A549 (cell line): Measurements from ENCODE around the gene PRSS21. TPM values are rescaled to one million over a fixed set of nuclear protein-coding genes. Genes with fewer than 3 reads are reported as not detected.

Experiments
- ATAC-seq, 2 experiments: fragments of 200-7000 bp in 1 of 2; fragments of >200 bp in 1 of 2; cut with Nextera tagmentation in 1 of 2; cut with Tn5 transposase in 1 of 2; 3 replicates each; pipeline versions ENCODE4 v1.8.0 to v1.9.1; 2018 to 2020; ENCODE audit warnings: mild to moderate bottlenecking in 1 of 2, moderate library complexity in 1 of 2
- CTCF ChIA-PET: fragments of 300-600 bp; sonication (Branson Sonifier 250); formaldehyde crosslinking; extraction: SDS; loops from one replicate; lab custom pipeline; 2021; ENCODE audit warnings: antibody characterized with exemption, inconsistent platforms; lab: Yijun Ruan, JAX
- POLR2A ChIA-PET: fragments of 350-600 bp; formaldehyde crosslinking; extraction: SDS; loops from one replicate; lab custom pipeline; 2021; ENCODE audit warnings: antibody characterized with exemption, inconsistent platforms; lab: Yijun Ruan, JAX
- DNase-seq, 2 experiments: peaks; one replicate each; pipeline versions ENCODE4 v3.0.0 to v3.0.0-alpha.2; 2011 to 2016; ENCODE audit warnings: low read depth in 1 of 2, low spot score in 1 of 2
- FAIRE-seq: peaks from 2 replicates; lab custom pipeline; 2011; peaks lifted over from hg19 to GRCh38; lab: Jason Lieb, UNC
- H3K27ac ChIP-seq, 2 experiments: fragments of >200 bp; sonication (Bioruptor Twin); formaldehyde crosslinking; 3 replicates each; pipeline ENCODE4 v1.5.1; 2016 to 2017
- H3K4me1 ChIP-seq: fragments of >200 bp; sonication (Bioruptor Twin); formaldehyde crosslinking; 3 replicates; pipeline ENCODE4 v1.6.1; 2016
- H3K4me2 ChIP-seq: fragments of >200 bp; sonication (Bioruptor Twin); formaldehyde crosslinking; 3 replicates; pipeline ENCODE4 v1.6.1; 2016
- H3K4me3 ChIP-seq: fragments of >200 bp; sonication (Bioruptor Twin); formaldehyde crosslinking; 3 replicates; pipeline ENCODE4 v1.5.1; 2016
- H3K9me3 ChIP-seq: fragments of >200 bp; sonication (Bioruptor Twin); formaldehyde crosslinking; 3 replicates; pipeline ENCODE4 v1.6.1; 2016
- CBX2 ChIP-seq: fragments of 200-600 bp; sonication (generic); IDR thresholded peaks from 2 replicates; pipeline ENCODE4 v1.6.1; 2016; ENCODE audit warnings: low read depth, mild to moderate bottlenecking, borderline replicate concordance
- CEBPB ChIP-seq, 2 experiments: fragments of >200 bp in 1 of 2; sonication (Bioruptor Twin) in 1 of 2; formaldehyde crosslinking in 1 of 2; IDR thresholded peaks; 2 replicates each; pipeline ENCODE4 v1.6.1; 2012 to 2016
- CHD4 ChIP-seq: fragments of 200-600 bp; sonication (generic); IDR thresholded peaks from 2 replicates; pipeline ENCODE4 v1.6.1; 2016; ENCODE audit warnings: antibody characterized with exemption, mild to moderate bottlenecking, borderline replicate concordance
- EP300 ChIP-seq, 2 experiments: fragments of >200 bp; sonication (Bioruptor Twin); formaldehyde crosslinking; IDR thresholded peaks; 2 replicates in 1 of 2; 3 replicates in 1 of 2; pipeline ENCODE4 v1.6.1; 2016 to 2017
- FOSB ChIP-seq: fragments of 250-450 bp; sonication (Bioruptor Pico); IDR thresholded peaks from 2 replicates; pipeline ENCODE4 v1.5.0; 2020; ENCODE audit warnings: mild to moderate bottlenecking, moderate library complexity
- JUN ChIP-seq, 2 experiments: fragments of >200 bp; sonication (Bioruptor Twin); formaldehyde crosslinking; IDR thresholded peaks; 2 replicates in 1 of 2; 3 replicates in 1 of 2; pipeline ENCODE4 v1.6.1; 2016 to 2017
- MYC ChIP-seq: IDR thresholded peaks from 2 replicates; pipeline ENCODE4 v1.6.1; 2012; ENCODE audit warnings: mild to moderate bottlenecking, inconsistent platforms, low read length, improper control_type of control experiment, borderline replicate concordance
- POLR2A ChIP-seq: IDR thresholded peaks from 2 replicates; pipeline ENCODE4 v1.6.1; 2012; ENCODE audit warnings: mild to moderate bottlenecking, low read length
- RAD21 ChIP-seq, 2 experiments: fragments of >200 bp in 1 of 2; sonication (Bioruptor Twin) in 1 of 2; formaldehyde crosslinking in 1 of 2; IDR thresholded peaks in 1 of 2; conservative IDR thresholded peaks in 1 of 2; 2 replicates in 1 of 2; 3 replicates in 1 of 2; pipeline ENCODE4 v1.6.1; 2012 to 2018; ENCODE audit warnings: inconsistent platforms in 1 of 2
- RFX5 ChIP-seq: fragments of 450-650 bp; IDR thresholded peaks from 2 replicates; pipeline ENCODE4 v1.7.1; 2014; ENCODE audit warnings: antibody characterized with exemption, mild to moderate bottlenecking, moderate library complexity
- ZC3H11A ChIP-seq: fragments of 450-650 bp; IDR thresholded peaks from 2 replicates; pipeline ENCODE4 v1.6.1; 2014; ENCODE audit warnings: antibody characterized with exemption, mild to moderate bottlenecking
- WGBS: methylation state at CpG from one replicate; pipeline ENCODE4 v1.1.6; 2017; ENCODE audit errors: missing lambda C conversion rate; 5-methylcytosine and 5-hydroxymethylcytosine counted together
- polyA plus RNA-seq, 4 experiments: library from polyadenylated mRNA; depleted of rRNA in 3 of 4; stranded (reverse); fragments of >200 nt; fragmentation: RNase III in 1 of 4; extraction: RNeasy Plus Mini Kit Qiagen cat#74134 plus additional on column Dnase treatment in 1 of 4; gene quantifications; 2 replicates in 3 of 4; 3 replicates in 1 of 4; pipeline ENCODE4 v1.2.3, GENCODE V29; 2011 to 2017
- TF ChIP-seq, protein P1 (sequence below): fragments of 200-600 bp; sonication (generic); IDR thresholded peaks from 2 replicates; pipeline ENCODE4 v1.6.1; 2016; ENCODE audit warnings: antibody characterized with exemption, mild to moderate bottlenecking, moderate library complexity
- TF ChIP-seq, protein P2 (sequence below): fragments of >200 bp; sonication (Bioruptor Twin); formaldehyde crosslinking; IDR thresholded peaks from 2 replicates; pipeline ENCODE4 v1.6.1; 2016

PRSS21 gene
- polyA plus RNA-seq, 2 of the 4 experiments (the other 2 are of a cell fraction), result 0.12 to 0.23 TPM

DNA sequence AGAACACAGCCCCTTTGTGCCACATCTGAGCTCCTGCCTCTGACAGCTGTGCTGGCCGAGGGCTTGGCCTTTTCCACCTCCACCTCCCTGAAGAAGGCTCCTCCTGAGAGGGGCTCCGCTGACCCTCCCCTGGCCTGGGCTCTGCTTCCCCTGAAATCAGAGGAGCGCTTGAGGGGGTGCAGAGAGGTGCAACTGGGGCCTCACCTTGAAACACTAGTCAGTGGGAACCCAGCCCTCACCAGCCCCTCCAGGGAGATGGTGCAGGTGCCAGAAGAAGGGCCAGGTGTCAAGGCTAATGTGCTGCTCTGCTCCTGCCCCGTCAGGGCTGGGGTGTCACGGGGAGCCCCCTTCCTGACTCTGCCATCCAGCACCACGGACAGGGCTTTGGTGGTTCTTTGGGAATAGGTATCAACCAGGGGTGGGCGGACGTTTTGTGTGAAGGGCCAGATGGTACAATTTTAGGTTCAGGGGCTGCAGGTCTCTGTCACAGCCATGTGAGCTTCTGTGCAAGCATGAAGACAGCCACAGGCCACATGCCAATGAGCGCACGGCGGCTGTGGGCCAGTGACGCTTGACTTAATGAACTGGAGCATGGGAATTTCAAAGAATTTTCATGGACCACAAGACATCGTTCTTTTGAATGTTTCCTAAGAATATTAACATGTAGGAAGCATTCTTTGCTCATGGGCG is 10.9 kb downstream of the PRSS21 start:
- no peak for DNase-seq
- 74% methylated on average over 12 of the region's 14 CpGs for WGBS
- ATAC-seq, result no peak
- H3K4me1 ChIP-seq, result peaks cover 7% of the 10 kb centered on the region; the same call in 1 of the 3 replicates
- no peak for FAIRE-seq
- no peak overlapping the region for H3K27ac ChIP-seq
- H3K4me3 ChIP-seq, result no peak overlapping the region
- no peak overlapping the region for H3K4me2 ChIP-seq
- TF ChIP-seq, protein P1, sequence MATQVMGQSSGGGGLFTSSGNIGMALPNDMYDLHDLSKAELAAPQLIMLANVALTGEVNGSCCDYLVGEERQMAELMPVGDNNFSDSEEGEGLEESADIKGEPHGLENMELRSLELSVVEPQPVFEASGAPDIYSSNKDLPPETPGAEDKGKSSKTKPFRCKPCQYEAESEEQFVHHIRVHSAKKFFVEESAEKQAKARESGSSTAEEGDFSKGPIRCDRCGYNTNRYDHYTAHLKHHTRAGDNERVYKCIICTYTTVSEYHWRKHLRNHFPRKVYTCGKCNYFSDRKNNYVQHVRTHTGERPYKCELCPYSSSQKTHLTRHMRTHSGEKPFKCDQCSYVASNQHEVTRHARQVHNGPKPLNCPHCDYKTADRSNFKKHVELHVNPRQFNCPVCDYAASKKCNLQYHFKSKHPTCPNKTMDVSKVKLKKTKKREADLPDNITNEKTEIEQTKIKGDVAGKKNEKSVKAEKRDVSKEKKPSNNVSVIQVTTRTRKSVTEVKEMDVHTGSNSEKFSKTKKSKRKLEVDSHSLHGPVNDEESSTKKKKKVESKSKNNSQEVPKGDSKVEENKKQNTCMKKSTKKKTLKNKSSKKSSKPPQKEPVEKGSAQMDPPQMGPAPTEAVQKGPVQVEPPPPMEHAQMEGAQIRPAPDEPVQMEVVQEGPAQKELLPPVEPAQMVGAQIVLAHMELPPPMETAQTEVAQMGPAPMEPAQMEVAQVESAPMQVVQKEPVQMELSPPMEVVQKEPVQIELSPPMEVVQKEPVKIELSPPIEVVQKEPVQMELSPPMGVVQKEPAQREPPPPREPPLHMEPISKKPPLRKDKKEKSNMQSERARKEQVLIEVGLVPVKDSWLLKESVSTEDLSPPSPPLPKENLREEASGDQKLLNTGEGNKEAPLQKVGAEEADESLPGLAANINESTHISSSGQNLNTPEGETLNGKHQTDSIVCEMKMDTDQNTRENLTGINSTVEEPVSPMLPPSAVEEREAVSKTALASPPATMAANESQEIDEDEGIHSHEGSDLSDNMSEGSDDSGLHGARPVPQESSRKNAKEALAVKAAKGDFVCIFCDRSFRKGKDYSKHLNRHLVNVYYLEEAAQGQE, result peak; percentile 67
- no peak for TF ChIP-seq POLR2A
- TF ChIP-seq, all 56 proteins: peak for 1
- CTCF ChIA-PET, result interaction anchor here (1.9 to 5.0 kb wide), 2 partner anchors 11 to 40 kb away, joined by 8 to 31 read pairs; no protein-coding TSS in a partner anchor
- H3K9me3 ChIP-seq, result no peaks in the 10 kb centered on the region
- POLR2A ChIA-PET, result interaction anchor here (0.5 kb wide), 1 partner anchor 75 kb away, joined by 5 read pairs; the partner anchor contains the start of gene SRRM2

DNA sequence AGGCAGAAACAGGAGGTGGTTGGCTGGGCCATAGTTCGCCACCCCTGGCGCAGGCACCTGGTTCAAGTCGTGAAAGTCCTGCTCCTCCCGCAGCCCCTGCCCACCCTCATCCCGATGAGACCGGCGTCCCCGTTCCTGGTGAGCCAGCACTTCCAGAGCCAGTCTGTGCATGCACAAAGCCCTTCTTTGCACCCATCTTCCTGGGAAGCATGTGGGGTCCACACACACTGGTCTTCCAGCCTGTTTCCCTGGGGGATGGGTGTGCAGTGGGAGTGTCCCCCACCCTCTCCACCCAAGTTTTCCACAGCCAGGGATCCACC is 11.4 kb downstream of the PRSS21 start:
- ChIA-PET POLR2A (no interaction called here), CTCF (interaction anchor here (0.6 to 5.0 kb wide), 2 partner anchors 11 to 34 kb away, joined by 3 to 31 read pairs; no protein-coding TSS in a partner anchor)
- FAIRE-seq, result no peak
- 87% methylated on average over 8 of the region's 8 CpGs for WGBS
- no peak for DNase-seq
- H3K4me3 ChIP-seq, result no peak overlapping the region
- no peaks in the 10 kb centered on the region for H3K9me3 ChIP-seq
- peaks cover 7% of the 10 kb centered on the region; the same call in 1 of the 3 replicates for H3K4me1 ChIP-seq
- ATAC-seq, result no peak
- H3K4me2 ChIP-seq, result no peak overlapping the region
- no peak overlapping the region for H3K27ac ChIP-seq
- TF ChIP-seq EP300 (IDR thresholded peaks at IDR 0.05) (no peak), RAD21 (conservative IDR thresholded peaks at IDR 0.05 in 1 of 2, IDR thresholded peaks at IDR 0.05 in 1 of 2) (no peak), ZC3H11A (no peak), CEBPB (IDR thresholded peaks at IDR 0.05) (no peak), RFX5 (no peak)

DNA sequence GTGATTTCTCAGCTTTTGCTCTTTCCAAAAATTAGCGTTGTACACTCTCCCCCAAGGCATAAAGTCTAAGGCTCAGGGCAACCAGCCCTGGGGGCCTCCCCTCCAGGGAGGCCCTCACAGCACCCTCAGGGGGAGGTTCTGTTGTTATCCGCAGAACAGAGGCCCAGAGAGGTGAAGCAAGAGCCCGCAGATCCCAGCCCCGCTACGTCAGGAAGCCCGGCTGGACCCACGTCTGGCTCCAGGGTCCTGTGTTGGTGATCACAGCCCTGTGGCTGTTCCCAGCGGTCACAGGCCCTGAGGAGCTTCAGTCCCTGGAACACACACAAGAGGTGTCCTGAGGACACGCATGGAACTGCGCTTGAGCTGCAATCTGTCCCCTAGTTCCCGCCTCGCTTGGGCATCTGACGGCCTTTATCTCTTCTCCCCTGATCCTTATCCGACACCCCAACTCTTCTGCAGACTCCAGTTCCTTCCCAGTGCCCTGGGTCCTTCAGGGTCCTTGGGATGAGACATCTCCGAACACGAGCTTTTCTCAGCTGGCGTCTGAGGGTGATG is 11.9 kb downstream of the PRSS21 start:
- ChIA-PET CTCF (interaction anchor here (0.6 to 5.0 kb wide), 2 partner anchors 10 to 33 kb away, joined by 3 to 31 read pairs; no protein-coding TSS in a partner anchor), POLR2A (no interaction called here)
- FAIRE-seq (no peak), DNase-seq (no peak), ATAC-seq (peak in 1 of 2 experiments; percentile 15; a peak in 1 of 6 replicates)
- 85% methylated on average over 15 of the region's 17 CpGs for whole genome bisulfite sequencing
- no peak overlapping the region for H3K4me2 ChIP-seq
- no peak for TF ChIP-seq JUN (IDR thresholded peaks at IDR 0.05)
- no peak for TF ChIP-seq MYC
- TF ChIP-seq, protein P2, sequence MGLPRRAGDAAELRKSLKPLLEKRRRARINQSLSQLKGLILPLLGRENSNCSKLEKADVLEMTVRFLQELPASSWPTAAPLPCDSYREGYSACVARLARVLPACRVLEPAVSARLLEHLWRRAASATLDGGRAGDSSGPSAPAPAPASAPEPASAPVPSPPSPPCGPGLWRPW, result no peak
- TF ChIP-seq FOSB, result no peak
- TF ChIP-seq CHD4, result no peak
- TF ChIP-seq CBX2, result no peak
- peaks cover 7% of the 10 kb centered on the region; the same call in 1 of the 3 replicates for H3K4me1 ChIP-seq
- H3K27ac ChIP-seq, result no peak overlapping the region
- H3K9me3 ChIP-seq, result no peaks in the 10 kb centered on the region
- H3K4me3 ChIP-seq, result no peak overlapping the region
